Activated CD4-positive, alpha-beta memory T cell treated with anti-CD3 and anti-CD28 coated beads for 36 hours (primary cell): ENCODE measurements around the gene MSRB3. TPM values are rescaled to one million over a fixed set of nuclear protein-coding genes. Genes with fewer than 3 reads are reported as not detected.
"Not testable (repeated sequence)": the region's sequence is repeated elsewhere in the genome, so short reads cannot be mapped to it uniquely, and the experiment has no call there.

Experiments used
- CTCF ChIA-PET: fragments of 350-600 bp; sonication (Branson Sonifier 250); formaldehyde crosslinking; loops from one replicate; lab custom pipeline; 2021; ENCODE audit warnings: antibody characterized with exemption, inconsistent platforms; lab: Charles Lee
- POLR2A ChIA-PET: fragments of 350-600 bp; sonication (Branson Sonifier 250); formaldehyde crosslinking; loops from one replicate; lab custom pipeline; 2021; ENCODE audit warnings: antibody characterized with exemption; lab: Charles Lee
- DNase-seq: peaks from one replicate; pipeline ENCODE4 v3.0.0-alpha.2; 2020
- H3K27ac Mint-ChIP-seq: one replicate; pipeline ENCODE4 v1.8.0; 2021; ENCODE audit warnings: mixed read lengths
- H3K27me3 Mint-ChIP-seq: one replicate; pipeline ENCODE4 v1.8.0; 2021; ENCODE audit warnings: mixed read lengths
- H3K36me3 Mint-ChIP-seq: one replicate; pipeline ENCODE4 v1.8.0; 2021; ENCODE audit warnings: mixed read lengths
- H3K4me1 Mint-ChIP-seq: one replicate; pipeline ENCODE4 v1.8.0; 2021; ENCODE audit warnings: low read depth, mixed read lengths
- H3K4me3 Mint-ChIP-seq: one replicate; pipeline ENCODE4 v1.8.0; 2021; ENCODE audit warnings: mild to moderate bottlenecking, mixed read lengths
- H3K9me3 Mint-ChIP-seq: one replicate; pipeline ENCODE4 v1.8.0; 2021; ENCODE audit warnings: mixed read lengths
- intact Hi-C: fragments of 100-400 bp; cut with micrococcal nuclease; formaldehyde crosslinking; loops from one replicate; pipeline ENCODE4 v1.15.1; 2023
- total RNA-seq, 2 experiments: library from RNA; stranded (reverse); gene quantifications; one replicate each; pipeline ENCODE4 v1.2.3, GENCODE V29; 2021

The MSRB3 gene
- total RNA-seq, 2 experiments from 2014 or later, result not detected

DNA sequence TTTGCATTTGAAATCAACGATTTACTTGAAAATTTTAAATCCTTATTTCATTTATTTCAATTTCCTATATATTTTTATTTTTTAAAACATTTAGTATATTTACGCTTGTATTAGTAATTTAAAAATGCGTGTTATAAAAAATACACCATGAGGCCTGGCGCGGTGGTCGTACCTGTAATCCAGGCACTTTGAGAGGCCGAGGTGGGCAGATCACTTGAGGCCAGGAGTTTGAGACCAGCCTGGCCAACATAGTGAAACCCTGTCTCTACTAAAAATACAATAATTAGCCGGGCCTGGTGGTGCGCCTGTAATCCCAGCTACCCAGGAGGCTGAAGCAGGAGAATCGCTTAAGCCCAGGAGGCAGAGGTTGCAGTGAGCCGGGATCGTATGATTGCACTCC, 36.8 kb downstream of the MSRB3 start:
- H3K36me3 Mint-ChIP-seq, H3K4me1 Mint-ChIP-seq, H3K4me3 Mint-ChIP-seq, POLR2A ChIA-PET, DNase-seq, H3K9me3 Mint-ChIP-seq, H3K27ac Mint-ChIP-seq, H3K27me3 Mint-ChIP-seq: not testable (repeated sequence)
- CTCF ChIA-PET, result interaction anchor here (0.6 kb wide), 1 partner anchor 192 kb away, joined by 3 read pairs; no protein-coding TSS in a partner anchor
- intact Hi-C loops, result loop anchor here (10.0 kb wide), 1 partner anchor 1090 kb away; no protein-coding TSS in a partner anchor

DNA sequence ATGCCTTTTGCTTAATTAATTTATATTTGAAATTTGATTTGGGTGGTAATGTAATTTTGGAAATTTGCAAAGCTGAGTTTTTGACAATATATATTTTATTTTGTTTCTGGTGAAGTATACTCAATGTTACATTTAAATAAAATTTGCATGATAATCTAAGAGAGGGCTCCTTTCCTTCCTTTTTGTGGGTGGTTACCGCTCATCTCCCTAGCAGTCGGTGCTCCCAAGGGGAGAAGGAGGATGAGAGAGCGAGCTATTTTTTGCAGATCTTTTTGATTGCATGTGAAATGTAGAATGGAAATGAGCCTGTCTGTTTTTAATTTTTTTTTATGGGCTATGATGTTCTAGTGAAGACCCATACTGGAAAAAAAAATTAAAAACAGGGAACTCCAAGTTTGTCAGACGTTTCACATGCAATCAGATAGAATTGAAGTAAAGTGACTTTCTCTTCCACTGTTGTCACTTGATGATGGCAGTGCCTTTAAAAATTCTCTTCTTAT, 39.8 kb downstream of the MSRB3 start:
- Mint-ChIP-seq H3K9me3 (no peaks in the 10 kb centered on the region), H3K27me3 (peaks cover 6% of the 10 kb centered on the region), H3K4me1 (no peaks in the 10 kb centered on the region), H3K27ac (no peak overlapping the region), H3K36me3 (no peaks in the 10 kb centered on the region), H3K4me3 (no peak overlapping the region)
- POLR2A ChIA-PET, result no interaction called here
- no peak for DNase-seq
- CTCF ChIA-PET, result no interaction called here
- intact Hi-C loops, result loop anchor here (10.0 kb wide), 1 partner anchor 1087 kb away; no protein-coding TSS in a partner anchor

- Mint-ChIP-seq H3K4me1 (no peaks in the 10 kb centered on the region), H3K4me3 (no peak overlapping the region), H3K9me3 (no peaks in the 10 kb centered on the region), H3K36me3 (no peaks in the 10 kb centered on the region), H3K27me3 (peaks cover 6% of the 10 kb centered on the region), H3K27ac (no peak overlapping the region)
- CTCF ChIA-PET, result no interaction called here
- intact Hi-C loops, result loop anchor here (10.0 kb wide), 1 partner anchor 1085 kb away; no protein-coding TSS in a partner anchor
- DNase-seq, result no peak
- POLR2A ChIA-PET, result no interaction called here
These were observed 41.3 kb downstream of the MSRB3 start for GRCh38 chr12:65319688-65320200.

- ChIA-PET POLR2A (no interaction called here), CTCF (no interaction called here)
- no peak for DNase-seq
- H3K36me3 Mint-ChIP-seq, result no peaks in the 10 kb centered on the region
- peaks cover 6% of the 10 kb centered on the region for H3K27me3 Mint-ChIP-seq
- H3K4me3 Mint-ChIP-seq, result no peak overlapping the region
- H3K9me3 Mint-ChIP-seq, result no peaks in the 10 kb centered on the region
- no peak overlapping the region for H3K27ac Mint-ChIP-seq
- intact Hi-C loops, result no loop called here
- H3K4me1 Mint-ChIP-seq, result no peaks in the 10 kb centered on the region
These were observed 44.6 kb downstream of the MSRB3 start for GRCh38 chr12:65323070-65323469.

DNA sequence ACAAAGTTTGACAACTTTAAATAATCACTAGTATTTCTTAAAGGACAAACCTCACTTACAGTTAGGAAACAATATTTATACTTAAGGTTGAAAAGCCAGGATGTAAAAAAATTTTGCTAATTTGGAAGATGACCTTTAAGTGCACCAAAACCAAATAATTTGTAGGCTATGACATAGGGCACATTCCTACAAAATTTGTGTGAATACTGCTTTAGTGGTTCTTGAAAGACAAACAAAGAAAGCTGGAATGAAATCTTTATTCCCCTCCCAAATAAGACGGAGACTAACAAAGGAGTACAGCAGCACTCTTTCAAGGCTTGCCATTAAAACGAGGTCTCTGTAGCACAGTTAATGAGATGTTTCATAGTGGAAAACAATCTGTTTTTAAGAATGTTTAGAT, 45.6 kb downstream of the MSRB3 start:
- ChIA-PET CTCF (no interaction called here), POLR2A (no interaction called here)
- Mint-ChIP-seq H3K27ac (no peak overlapping the region), H3K27me3 (peaks cover 6% of the 10 kb centered on the region), H3K9me3 (no peaks in the 10 kb centered on the region), H3K36me3 (no peaks in the 10 kb centered on the region), H3K4me3 (no peak overlapping the region), H3K4me1 (no peaks in the 10 kb centered on the region)
- no peak for DNase-seq
- intact Hi-C loops, result no loop called here

DNA sequence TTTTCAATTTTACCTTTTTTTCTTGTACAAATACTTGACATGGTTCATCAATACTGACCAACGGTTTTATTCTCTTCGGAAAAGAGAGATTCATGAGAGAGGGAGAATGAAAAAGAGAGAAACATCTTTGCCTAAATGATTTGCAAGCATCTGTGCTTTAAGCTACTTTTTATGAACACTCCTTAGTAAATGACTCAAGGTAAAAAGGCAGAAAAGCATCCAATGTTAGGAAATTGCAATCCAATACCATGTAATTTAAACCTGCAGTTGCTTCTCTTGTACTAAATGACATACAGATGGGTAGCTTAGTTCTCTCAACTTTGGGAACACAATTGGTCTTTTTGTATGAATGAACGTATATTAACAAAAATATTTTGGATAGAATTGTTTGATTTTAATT, 46.1 kb downstream of the MSRB3 start:
- no peak for DNase-seq
- no peaks in the 10 kb centered on the region for H3K36me3 Mint-ChIP-seq
- no peaks in the 10 kb centered on the region for H3K9me3 Mint-ChIP-seq
- no peak overlapping the region for H3K27ac Mint-ChIP-seq
- intact Hi-C loops, result no loop called here
- no peaks in the 10 kb centered on the region for H3K4me1 Mint-ChIP-seq
- ChIA-PET CTCF (no interaction called here), POLR2A (no interaction called here)
- H3K27me3 Mint-ChIP-seq, result peaks cover 6% of the 10 kb centered on the region
- H3K4me3 Mint-ChIP-seq, result no peak overlapping the region

GRCh38 chr12:65325183-65325582, 46.7 kb downstream of the MSRB3 start:
- POLR2A ChIA-PET, result no interaction called here
- no peaks in the 10 kb centered on the region for H3K9me3 Mint-ChIP-seq
- no peak overlapping the region for H3K27ac Mint-ChIP-seq
- no peaks in the 10 kb centered on the region for H3K4me1 Mint-ChIP-seq
- intact Hi-C loops, result no loop called here
- no peak overlapping the region for H3K4me3 Mint-ChIP-seq
- H3K36me3 Mint-ChIP-seq, result no peaks in the 10 kb centered on the region
- no peak for DNase-seq
- CTCF ChIA-PET, result interaction anchor here (0.6 kb wide), 1 partner anchor 495 kb away, joined by 3 read pairs; no protein-coding TSS in a partner anchor
- H3K27me3 Mint-ChIP-seq, result peaks cover 6% of the 10 kb centered on the region

DNA sequence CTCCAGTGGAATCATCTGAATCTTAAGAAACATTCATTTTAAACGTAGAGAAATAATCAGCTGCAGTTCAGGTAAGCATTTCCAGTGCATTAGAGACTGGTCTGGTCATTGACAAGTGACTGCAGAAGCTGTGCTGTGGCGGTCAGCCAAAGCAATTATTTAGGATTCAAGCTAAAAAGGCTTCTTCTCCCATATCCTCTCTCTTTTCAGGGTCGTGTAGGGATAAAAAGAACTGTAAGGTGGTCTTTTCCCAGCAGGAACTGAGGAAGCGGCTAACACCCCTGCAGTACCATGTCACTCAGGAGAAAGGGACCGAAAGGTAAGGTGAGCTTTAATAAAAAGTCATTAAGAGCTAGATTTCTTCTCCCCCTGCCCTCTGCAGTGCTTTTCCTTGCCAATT, 48.1 kb downstream of the MSRB3 start:
- ChIA-PET POLR2A (no interaction called here), CTCF (no interaction called here)
- Mint-ChIP-seq H3K4me1 (no peaks in the 10 kb centered on the region), H3K27me3 (peaks cover 7% of the 10 kb centered on the region), H3K36me3 (no peaks in the 10 kb centered on the region), H3K27ac (no peak overlapping the region), H3K4me3 (no peak overlapping the region), H3K9me3 (no peaks in the 10 kb centered on the region)
- intact Hi-C loops, result no loop called here
- DNase-seq, result no peak

- no peaks in the 10 kb centered on the region for H3K4me1 Mint-ChIP-seq
- DNase-seq, result no peak
- intact Hi-C loops, result no loop called here
- no peak overlapping the region for H3K27ac Mint-ChIP-seq
- no peak overlapping the region for H3K4me3 Mint-ChIP-seq
- H3K36me3 Mint-ChIP-seq, result no peaks in the 10 kb centered on the region
- peaks cover 7% of the 10 kb centered on the region for H3K27me3 Mint-ChIP-seq
- ChIA-PET POLR2A (no interaction called here), CTCF (no interaction called here)
- H3K9me3 Mint-ChIP-seq, result no peaks in the 10 kb centered on the region
These were observed 49.0 kb downstream of the MSRB3 start for GRCh38 chr12:65327207-65328076.

- H3K27me3 Mint-ChIP-seq, result peaks cover 12% of the 10 kb centered on the region
These were observed 51.2 kb downstream of the MSRB3 start for GRCh38 chr12:65329721-65330120.

DNA sequence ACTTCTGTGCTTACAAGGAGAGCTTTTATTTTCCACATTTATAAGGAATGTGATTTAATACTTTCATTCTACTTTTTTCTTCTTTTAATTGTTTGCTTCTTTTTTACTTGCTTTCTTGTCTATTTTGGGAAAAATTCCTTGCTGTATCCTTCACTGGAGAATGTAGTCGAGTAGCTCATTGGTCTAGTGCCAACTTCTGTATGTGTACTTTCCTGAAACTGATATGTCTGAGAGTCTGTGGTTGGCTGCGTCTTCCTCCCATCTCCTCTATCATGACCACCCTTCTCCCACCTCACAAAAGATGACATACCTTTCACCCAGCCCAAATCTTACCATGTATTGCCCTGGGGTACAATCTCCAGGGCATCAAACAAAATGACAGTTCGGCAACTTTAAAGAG, 51.8 kb downstream of the MSRB3 start:
- H3K27me3 Mint-ChIP-seq, result peaks cover 12% of the 10 kb centered on the region
- no peak overlapping the region for H3K27ac Mint-ChIP-seq
- CTCF ChIA-PET, result no interaction called here
- no peaks in the 10 kb centered on the region for H3K36me3 Mint-ChIP-seq
- intact Hi-C loops, result no loop called here
- POLR2A ChIA-PET, result no interaction called here
- H3K4me3 Mint-ChIP-seq, result no peak overlapping the region
- no peaks in the 10 kb centered on the region for H3K4me1 Mint-ChIP-seq
- H3K9me3 Mint-ChIP-seq, result no peaks in the 10 kb centered on the region
- DNase-seq, result no peak

More at GRCh38 chr12:65329721-65330120, 51.2 kb downstream of the MSRB3 start:
- intact Hi-C loops, result no loop called here
- Mint-ChIP-seq H3K27ac (no peak overlapping the region), H3K4me1 (no peaks in the 10 kb centered on the region), H3K36me3 (no peaks in the 10 kb centered on the region), H3K4me3 (no peak overlapping the region), H3K9me3 (no peaks in the 10 kb centered on the region)
- DNase-seq, result no peak
- ChIA-PET POLR2A (no interaction called here), CTCF (no interaction called here)

DNA sequence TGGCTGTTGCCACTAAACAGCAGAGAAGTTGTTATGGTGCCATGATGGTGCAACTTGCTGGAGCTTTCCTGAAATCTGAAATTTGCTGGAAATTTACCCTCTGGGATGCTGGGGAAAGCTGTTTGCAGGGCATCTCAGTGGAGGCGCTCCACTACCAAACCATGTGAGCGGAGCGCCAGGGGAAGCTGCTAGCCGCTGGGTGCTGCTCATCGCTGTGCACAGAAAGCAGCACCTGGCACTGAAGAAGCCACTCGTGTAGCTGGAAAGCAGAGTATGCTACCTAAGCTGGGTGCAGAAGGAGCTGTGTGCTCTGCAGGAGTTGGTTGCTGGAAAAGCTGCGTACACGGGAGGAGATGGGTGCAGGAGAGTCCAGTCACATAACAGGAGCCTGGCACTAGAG, 53.0 kb downstream of the MSRB3 start:
- POLR2A ChIA-PET, result no interaction called here
- CTCF ChIA-PET, result no interaction called here
- Mint-ChIP-seq H3K36me3 (no peaks in the 10 kb centered on the region), H3K27ac (no peak overlapping the region), H3K4me3 (no peak overlapping the region), H3K27me3 (peaks cover 14% of the 10 kb centered on the region), H3K4me1 (no peaks in the 10 kb centered on the region), H3K9me3 (no peaks in the 10 kb centered on the region)
- DNase-seq, result no peak
- intact Hi-C loops, result no loop called here
